HepG2 (cell line): Measurements from ENCODE around the gene SLC35F4. TPM values are rescaled to one million over a fixed set of nuclear protein-coding genes. Genes with fewer than 3 reads are reported as not detected.

Source experiments
- ATAC-seq: fragments of 200-7000 bp; cut with Tn5 transposase; 3 replicates; pipeline ENCODE4 v1.9.1; 2020; ENCODE audit warnings: mild to moderate bottlenecking, moderate library complexity
- BruUV-seq: library from RNA; stranded (reverse); fragments of 400-500 nt; replicated peaks from 2 replicates; lab custom pipeline; 2021; lab: Mats Ljungman, UMichigan
- CTCF ChIA-PET: fragments of 300-600 bp; formaldehyde crosslinking; extraction: SDS; loops from one replicate; lab custom pipeline; 2021; ENCODE audit warnings: low total read pairs, inconsistent platforms, low intra/inter-chr PET ratio; lab: Yijun Ruan, JAX
- POLR2A ChIA-PET: fragments of 350-600 bp; sonication (Branson Sonifier 250); formaldehyde crosslinking; loops from one replicate; lab custom pipeline; 2020; ENCODE audit warnings: antibody characterized with exemption, inconsistent platforms; lab: Yijun Ruan, JAX
- DNase-seq: peaks from one replicate; pipeline ENCODE4 v3.0.0-alpha.2; 2015; ENCODE audit warnings: low spot score
- FAIRE-seq: peaks from 3 replicates; lab custom pipeline; 2011; peaks lifted over from hg19 to GRCh38; lab: Jason Lieb, UNC
- H2AFZ ChIP-seq: one replicate; pipeline ENCODE4 v1.6.1; 2011; ENCODE audit warnings: low read length, inconsistent platforms
- H3K27ac ChIP-seq: fragments of 300-600 bp; 3 replicates; pipeline ENCODE4 v1.8.0; 2011; ENCODE audit warnings: mixed run types, mild to moderate bottlenecking, mixed read lengths, low read length, inconsistent platforms; ENCODE audit not compliant: insufficient read depth; ENCODE audit errors: extremely low read length
- H3K27me3 ChIP-seq, 2 experiments: fragments of 200-600 bp in 1 of 2; 2 replicates in 1 of 2; 3 replicates in 1 of 2; pipeline versions ENCODE4 v1.6.0 to v1.8.0; 2011; ENCODE audit warnings: low read length in 2 of 2, mild to moderate bottlenecking in 2 of 2, moderate library complexity in 2 of 2, inconsistent platforms in 1 of 2; ENCODE audit not compliant: insufficient read depth in 2 of 2, control insufficient read depth in 1 of 2
- H3K36me3 ChIP-seq, 2 experiments: fragments of 200-600 bp in 1 of 2; replicated peaks in 1 of 2; 2 replicates in 1 of 2; 3 replicates in 1 of 2; pipeline versions ENCODE4 v1.5.1 to v1.8.0; 2011; ENCODE audit warnings: low read length in 2 of 2, inconsistent platforms in 1 of 2; ENCODE audit not compliant: insufficient read depth in 2 of 2, control insufficient read depth in 1 of 2
- H3K4me1 ChIP-seq: 2 replicates; pipeline ENCODE4 v1.5.1; 2012; ENCODE audit warnings: low read length, inconsistent platforms; ENCODE audit not compliant: insufficient read depth
- H3K4me2 ChIP-seq: 2 replicates; pipeline ENCODE4 v1.6.0; 2011; ENCODE audit warnings: low read depth, low read length, inconsistent platforms
- H3K4me3 ChIP-seq, 3 experiments: fragments of 200-600 bp in 1 of 3; sonication (generic), shearing (Covaris generic) in 1 of 3; replicated peaks in 1 of 3; 2 replicates each; pipeline ENCODE4 v1.5.1; 2011 to 2016; ENCODE audit warnings: low read length in 3 of 3, inconsistent platforms in 2 of 3, low read depth in 2 of 3, mild to moderate bottlenecking in 2 of 3, control low read depth in 1 of 3, mixed read lengths in 1 of 3; ENCODE audit not compliant: insufficient read depth in 1 of 3
- H3K79me2 ChIP-seq: one replicate; pipeline ENCODE4 v1.6.1; 2011; ENCODE audit warnings: low read length, inconsistent platforms; ENCODE audit not compliant: insufficient read depth
- H3K9ac ChIP-seq: 2 replicates; pipeline ENCODE4 v1.6.0; 2011; ENCODE audit warnings: mild to moderate bottlenecking, low read depth, low read length, inconsistent platforms; ENCODE audit not compliant: insufficient read depth
- H3K9me3 ChIP-seq: 2 replicates; pipeline ENCODE4 v1.5.1; 2012; ENCODE audit warnings: mild to moderate bottlenecking, low read length
- H4K20me1 ChIP-seq: 2 replicates; pipeline ENCODE4 v1.6.0; 2011; ENCODE audit warnings: inconsistent platforms, mild to moderate bottlenecking, low read length, moderate library complexity; ENCODE audit not compliant: insufficient read depth
- DNMT1 ChIP-seq: sonication (generic); formaldehyde crosslinking; IDR thresholded peaks from 2 replicates; pipeline ENCODE4 v1.5.1; 2020; ENCODE audit warnings: mild to moderate bottlenecking, missing genetic modification reagents
- DRAP1 ChIP-seq: IDR thresholded peaks from 2 replicates; pipeline ENCODE4 v1.6.1; 2016; ENCODE audit warnings: missing genetic modification reagents, missing compliant biosample characterization
- FOXO1 ChIP-seq: sonication (generic); formaldehyde crosslinking; IDR thresholded peaks from 2 replicates; pipeline ENCODE4 v1.4.0; 2020; ENCODE audit warnings: missing genetic modification reagents
- GTF2F1 ChIP-seq: fragments of 150-350 bp; IDR thresholded peaks from 2 replicates; pipeline ENCODE4 v1.6.1; 2014; ENCODE audit warnings: low read length
- NCOA5 ChIP-seq: sonication (generic); formaldehyde crosslinking; IDR thresholded peaks from 2 replicates; pipeline ENCODE4 v1.4.0; 2020; ENCODE audit warnings: missing genetic modification reagents
- NR2F2 ChIP-seq: IDR thresholded peaks from 2 replicates; pipeline ENCODE4 v1.6.1; 2012; ENCODE audit warnings: low read depth, inconsistent platforms, borderline replicate concordance
- PHF21A ChIP-seq: sonication (generic); formaldehyde crosslinking; IDR thresholded peaks from 2 replicates; pipeline ENCODE4 v1.5.0; 2020; ENCODE audit warnings: mild to moderate bottlenecking, missing genetic modification reagents
- PRPF4 ChIP-seq: fragments of 200-400 bp; formaldehyde crosslinking; IDR thresholded peaks from 2 replicates; pipeline ENCODE4 v1.6.1; 2016; ENCODE audit warnings: low read length, low read depth; ENCODE audit not compliant: poor library complexity, severe bottlenecking
- SIN3A ChIP-seq: IDR thresholded peaks from 2 replicates; pipeline ENCODE4 v1.6.1; 2011; ENCODE audit warnings: low read depth, mild to moderate bottlenecking, control low read depth, low read length, borderline replicate concordance
- ZNF34 ChIP-seq: sonication (generic); formaldehyde crosslinking; IDR thresholded peaks from 2 replicates; pipeline ENCODE4 v1.4.0; 2020; ENCODE audit warnings: mild to moderate bottlenecking, missing genetic modification reagents, borderline replicate concordance
- ZNF784 ChIP-seq: sonication (generic); formaldehyde crosslinking; IDR thresholded peaks from 2 replicates; pipeline ENCODE4 v1.5.1; 2020; ENCODE audit warnings: missing genetic modification reagents, mild to moderate bottlenecking, borderline replicate concordance
- WGBS: methylation state at CpG from one replicate; pipeline ENCODE4 v1.1.6; 2017; ENCODE audit warnings: low lambda C conversion rate; 5-methylcytosine and 5-hydroxymethylcytosine counted together
- in situ Hi-C: cut with HindIII; loops from 2 replicates; pipeline ENCODE4 v1.10.0; 2017; ENCODE audit warnings: low pct_unique_long_range_greater_than_20kb; ENCODE audit not compliant: extremely low pct_ligation_motif_present
- intact Hi-C: fragments of 100-400 bp; cut with micrococcal nuclease; formaldehyde crosslinking; loops from one replicate; pipeline ENCODE4 v1.10.0; 2022; ENCODE audit not compliant: unreplicated experiment
- polyA plus RNA-seq, 8 experiments: library from polyadenylated mRNA; depleted of rRNA in 3 of 8; stranded (reverse) in 7 of 8; unstranded in 1 of 8; fragments of >200 nt; fragmentation: Illumina TruSeq in 4 of 8; extraction: Trizol in 4 of 8; gene quantifications; 2 replicates each; pipeline versions ENCODE4 v1.2.1 to v1.2.3, GENCODE V29; 2011 to 2016; ENCODE audit warnings: low read depth in 4 of 8, missing spikeins in 1 of 8, mixed read lengths in 1 of 8; ENCODE audit not compliant: insufficient read depth in 1 of 8
- total RNA-seq, 5 experiments: library from RNA; depleted of rRNA; stranded (reverse); fragments of >200 nt; fragmentation: Illumina TruSeq; extraction: Trizol; gene quantifications; 2 replicates each; pipeline ENCODE4 v1.2.3, GENCODE V29; 2016; ENCODE audit warnings: low read depth in 1 of 5
- TF ChIP-seq, protein P1 (sequence below): sonication (generic); formaldehyde crosslinking; IDR thresholded peaks from 2 replicates; pipeline ENCODE4 v1.5.0; 2020; ENCODE audit warnings: mild to moderate bottlenecking, low read depth, missing genetic modification reagents, borderline replicate concordance
- TF ChIP-seq, protein P2 (sequence below): sonication (generic); formaldehyde crosslinking; IDR thresholded peaks from 2 replicates; pipeline ENCODE4 v1.4.0; 2020; ENCODE audit warnings: missing genetic modification reagents, low read depth, mild to moderate bottlenecking, borderline replicate concordance
- TF ChIP-seq, protein P3 (sequence below): sonication (generic); formaldehyde crosslinking; IDR thresholded peaks from 2 replicates; pipeline ENCODE4 v1.4.0; 2020; ENCODE audit warnings: missing genetic modification reagents, mild to moderate bottlenecking, borderline replicate concordance

Gene SLC35F4
- total and polyA plus RNA-seq, 2 of the 13 experiments (the other 11 are each of a cell fraction or from before 2014, with no cell fraction given), result not detected

DNA sequence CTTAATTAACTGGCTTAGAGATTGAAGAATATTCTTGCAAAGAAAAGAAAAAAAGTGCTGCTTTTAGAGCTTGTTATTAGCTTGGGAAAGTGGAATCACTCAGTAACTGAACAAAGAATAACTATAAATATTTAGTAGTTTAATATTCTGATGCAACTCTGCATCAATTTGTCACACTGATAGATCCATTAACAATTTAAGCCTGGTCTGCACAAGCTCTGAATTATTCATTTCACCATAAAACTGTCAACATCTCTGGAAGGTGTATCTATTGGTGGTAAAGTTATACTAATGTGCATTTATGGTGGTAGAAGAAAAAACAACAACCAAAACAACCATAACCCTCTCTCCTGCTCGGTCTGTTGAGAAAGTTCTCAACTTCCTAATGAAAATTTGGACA is 38.1 kb upstream of the SLC35F4 start (continued):
- TF ChIP-seq PRPF4 (no peak), SIN3A (no peak), NCOA5 (CRISPR knock-in tag) (no peak), GTF2F1 (no peak), FOXO1 (no peak)

GRCh38 chr14:57898837-57899572 is 33.1 kb upstream of the SLC35F4 start:
- BruUV-seq, result no TSS peak
- WGBS, result 1% methylated on average over 7 of the region's 7 CpGs
- H3K9ac ChIP-seq, result no peak overlapping the region
- no peaks in the 10 kb centered on the region for H3K79me2 ChIP-seq
- intact Hi-C loops, result no loop called here
- in situ Hi-C loops, result no loop called here
- no peaks in the 10 kb centered on the region; a peak in 1 of 5 replicates for H3K27me3 ChIP-seq
- H3K27ac ChIP-seq, result no peak overlapping the region
- DNase-seq (no peak), ATAC-seq (no peak), FAIRE-seq (no peak)
- CTCF ChIA-PET, result no interaction called here
- no peaks in the 10 kb centered on the region for H4K20me1 ChIP-seq
- H3K36me3 ChIP-seq, result no peaks in the 10 kb centered on the region
- H2AFZ ChIP-seq, result no peak overlapping the region
- no peaks in the 10 kb centered on the region for H3K4me1 ChIP-seq
- POLR2A ChIA-PET, result no interaction called here
- H3K9me3 ChIP-seq, result no peaks in the 10 kb centered on the region
- H3K4me3 ChIP-seq, result no peak overlapping the region
- H3K4me2 ChIP-seq, result no peak overlapping the region
- TF ChIP-seq DRAP1 (no peak), NR2F2 (no peak), ZNF34 (CRISPR knock-in tag) (no peak), PHF21A (CRISPR knock-in tag) (no peak), ZNF784 (CRISPR knock-in tag) (no peak), DNMT1 (no peak)
- TF ChIP-seq, protein P1, sequence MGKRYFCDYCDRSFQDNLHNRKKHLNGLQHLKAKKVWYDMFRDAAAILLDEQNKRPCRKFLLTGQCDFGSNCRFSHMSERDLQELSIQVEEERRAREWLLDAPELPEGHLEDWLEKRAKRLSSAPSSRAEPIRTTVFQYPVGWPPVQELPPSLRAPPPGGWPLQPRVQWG (CRISPR knock-in tag), result no peak
- TF ChIP-seq, protein P2, sequence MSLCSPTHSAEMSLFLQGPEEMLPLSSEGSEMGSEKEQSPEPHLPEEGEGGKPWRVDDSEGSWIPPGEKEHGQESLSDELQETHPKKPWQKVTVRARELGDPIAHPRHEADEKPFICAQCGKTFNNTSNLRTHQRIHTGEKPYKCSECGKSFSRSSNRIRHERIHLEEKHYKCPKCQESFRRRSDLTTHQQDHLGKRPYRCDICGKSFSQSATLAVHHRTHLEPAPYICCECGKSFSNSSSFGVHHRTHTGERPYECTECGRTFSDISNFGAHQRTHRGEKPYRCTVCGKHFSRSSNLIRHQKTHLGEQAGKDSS (CRISPR knock-in tag), result no peak
- TF ChIP-seq, protein P3, sequence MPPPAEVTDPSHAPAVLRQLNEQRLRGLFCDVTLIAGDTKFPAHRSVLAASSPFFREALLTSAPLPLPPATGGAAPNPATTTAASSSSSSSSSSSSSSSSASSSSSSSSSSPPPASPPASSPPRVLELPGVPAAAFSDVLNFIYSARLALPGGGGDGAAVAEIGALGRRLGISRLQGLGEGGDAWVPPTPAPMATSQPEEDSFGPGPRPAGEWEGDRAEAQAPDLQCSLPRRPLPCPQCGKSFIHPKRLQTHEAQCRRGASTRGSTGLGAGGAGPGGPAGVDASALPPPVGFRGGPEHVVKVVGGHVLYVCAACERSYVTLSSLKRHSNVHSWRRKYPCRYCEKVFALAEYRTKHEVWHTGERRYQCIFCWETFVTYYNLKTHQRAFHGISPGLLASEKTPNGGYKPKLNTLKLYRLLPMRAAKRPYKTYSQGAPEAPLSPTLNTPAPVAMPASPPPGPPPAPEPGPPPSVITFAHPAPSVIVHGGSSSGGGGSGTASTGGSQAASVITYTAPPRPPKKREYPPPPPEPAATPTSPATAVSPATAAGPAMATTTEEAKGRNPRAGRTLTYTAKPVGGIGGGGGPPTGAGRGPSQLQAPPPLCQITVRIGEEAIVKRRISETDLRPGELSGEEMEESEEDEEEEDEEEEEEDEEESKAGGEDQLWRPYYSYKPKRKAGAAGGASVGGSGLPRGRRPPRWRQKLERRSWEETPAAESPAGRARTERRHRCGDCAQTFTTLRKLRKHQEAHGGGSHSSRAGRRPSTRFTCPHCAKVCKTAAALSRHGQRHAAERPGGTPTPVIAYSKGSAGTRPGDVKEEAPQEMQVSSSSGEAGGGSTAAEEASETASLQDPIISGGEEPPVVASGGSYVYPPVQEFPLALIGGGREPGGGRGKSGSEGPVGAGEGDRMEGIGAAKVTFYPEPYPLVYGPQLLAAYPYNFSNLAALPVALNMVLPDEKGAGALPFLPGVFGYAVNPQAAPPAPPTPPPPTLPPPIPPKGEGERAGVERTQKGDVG (CRISPR knock-in tag), result no peak
